Esophagus muscularis mucosa (tissue), 4 donors: ENCODE measurements around the gene SFXN3. TPM values are rescaled to one million over a fixed set of nuclear protein-coding genes. Genes with fewer than 3 reads are reported as not detected.

Experiments used
- DNase-seq: peaks from one replicate; pipeline ENCODE4 v3.0.0-alpha.2; 2017; ENCODE audit errors: extremely low spot score
- H3K27ac ChIP-seq, 4 donors: fragments of 200-600 bp; sonication (generic); replicated peaks in 1 of 4; 1 replicate in 3 of 4; 2 replicates in 1 of 4; pipeline ENCODE4 v1.5.1; 2016 to 2019; ENCODE audit warnings: mild to moderate bottlenecking in 1 of 4
- H3K27me3 ChIP-seq, 4 donors: fragments of 200-600 bp; sonication (generic); one replicate each; pipeline versions ENCODE4 v1.5.1 to v1.6.0; 2016 to 2019
- H3K36me3 ChIP-seq, 4 donors: fragments of 200-600 bp; sonication (generic); one replicate each; pipeline ENCODE4 v1.5.1; 2016 to 2019
- H3K4me1 ChIP-seq, 4 donors: fragments of 200-600 bp; sonication (generic); one replicate each; pipeline ENCODE4 v1.5.1; 2016 to 2019
- H3K4me3 ChIP-seq, 4 donors: fragments of 200-600 bp; sonication (generic); 1 replicate in 2 of 4; 2 replicates in 2 of 4; pipeline ENCODE4 v1.5.1; 2016 to 2019; ENCODE audit warnings: mild to moderate bottlenecking in 4 of 4, moderate library complexity in 1 of 4
- H3K9me3 ChIP-seq, 4 donors: fragments of 200-600 bp; sonication (generic); 1 replicate in 3 of 4; 2 replicates in 1 of 4; pipeline ENCODE4 v1.5.1; 2016 to 2019
- EP300 ChIP-seq: sonication (generic); formaldehyde crosslinking; IDR thresholded peaks from one replicate; pipeline ENCODE4 v1.6.1; 2017; ENCODE audit warnings: antibody characterized with exemption
- POLR2A ChIP-seq: fragments of 450-650 bp; IDR thresholded peaks from one replicate; pipeline ENCODE4 v1.6.1; 2017; ENCODE audit warnings: antibody characterized with exemption, moderate library complexity, mild to moderate bottlenecking, low read depth
- POLR2AphosphoS5 ChIP-seq, 2 donors: sonication (generic); formaldehyde crosslinking; IDR thresholded peaks; one replicate each; pipeline ENCODE4 v1.6.1; 2017; ENCODE audit warnings: antibody characterized with exemption in 2 of 2
- WGBS: methylation state at CpG from one replicate; pipeline ENCODE4 v1.1.5; 2018; 5-methylcytosine and 5-hydroxymethylcytosine counted together
- intact Hi-C: fragments of 100-400 bp; cut with DNase I; formaldehyde crosslinking; loops from one replicate; pipeline ENCODE4 v1.15.1; 2023
- total RNA-seq, 4 donors: library from RNA; depleted of rRNA; stranded (reverse); fragments of >200 nt; gene quantifications; one replicate each; pipeline versions ENCODE4 v1.1.0 to v1.2.1, GENCODE V29; 2016
- TF ChIP-seq, protein P1 (sequence below), 3 experiments: fragments of 200-600 bp in 2 of 3; fragments of 450-650 bp in 1 of 3; sonication (generic) in 2 of 3; IDR thresholded peaks; one replicate each; pipeline ENCODE4 v1.5.1; 2017 to 2019; ENCODE audit warnings: antibody characterized with exemption in 3 of 3, mild to moderate bottlenecking in 2 of 3, moderate library complexity in 1 of 3

Gene SFXN3, protein sequence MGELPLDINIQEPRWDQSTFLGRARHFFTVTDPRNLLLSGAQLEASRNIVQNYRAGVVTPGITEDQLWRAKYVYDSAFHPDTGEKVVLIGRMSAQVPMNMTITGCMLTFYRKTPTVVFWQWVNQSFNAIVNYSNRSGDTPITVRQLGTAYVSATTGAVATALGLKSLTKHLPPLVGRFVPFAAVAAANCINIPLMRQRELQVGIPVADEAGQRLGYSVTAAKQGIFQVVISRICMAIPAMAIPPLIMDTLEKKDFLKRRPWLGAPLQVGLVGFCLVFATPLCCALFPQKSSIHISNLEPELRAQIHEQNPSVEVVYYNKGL
- total RNA-seq = 10 to 100 TPM; 40.9 to 95.5 (median 76.1) TPM

DNA sequence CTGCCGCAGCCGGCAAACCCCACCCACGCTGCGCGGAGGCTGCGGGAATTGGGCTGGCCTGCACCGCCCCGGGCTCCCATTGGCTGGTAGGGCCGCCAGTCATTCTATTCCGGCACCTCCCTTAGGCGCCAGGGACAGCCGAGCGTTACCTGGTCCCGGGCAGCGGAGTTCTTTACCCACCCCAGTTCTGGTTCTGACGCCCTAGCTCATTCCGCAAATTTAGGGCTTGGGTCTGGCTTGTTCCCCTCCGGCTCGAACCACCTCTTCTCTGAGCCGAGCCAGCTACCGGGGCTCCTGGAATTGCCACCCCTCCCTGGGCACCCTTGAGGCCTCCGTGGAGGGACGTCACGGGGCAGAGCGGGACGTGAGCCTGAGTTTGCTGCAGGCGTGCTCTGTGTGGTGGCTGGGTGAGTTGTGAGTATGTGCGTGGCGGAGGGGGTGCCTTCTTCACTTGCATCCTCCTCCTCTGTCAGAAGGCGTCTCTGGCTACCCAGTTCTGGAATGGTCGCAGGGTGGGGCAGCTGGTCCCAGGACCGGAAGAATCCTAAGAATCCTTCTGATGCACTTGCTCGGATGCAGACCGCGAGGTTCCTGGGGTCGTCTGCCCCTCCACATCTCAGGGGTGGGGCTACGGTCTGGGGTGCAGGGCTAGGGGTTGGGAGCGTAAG, at the start of gene SFXN3, which contains the start of gene PDZD7:
TSS of gene SFXN3 (plus strand) at position 107 of the 668 bp plus-strand sequence. CDS start 3,461 bp downstream, outside the sequence.
TSS of gene PDZD7 (minus strand) at position 2 of the 668 bp plus-strand sequence. CDS start 910 bp downstream, outside the sequence.
- H3K9me3 ChIP-seq = no peaks in the 10 kb centered on the region
- peaks cover 11 to 19% (median 19%) of the 10 kb centered on the region in 4 donors for H3K36me3 ChIP-seq
- H3K27ac ChIP-seq = peak within 1 kb of the TSS; percentile 94 to 99 (median 96)
- peak; percentile 98 for DNase-seq
- H3K4me1 ChIP-seq = peaks cover 23 to 37% (median 31%) of the 10 kb centered on the region in 4 donors
- peak within 1 kb of the TSS; percentile 74 to 85 (median 80) for H3K4me3 ChIP-seq
- intact Hi-C loops = no loop called here
- no peaks in the 10 kb centered on the region for H3K27me3 ChIP-seq
- TF ChIP-seq POLR2AphosphoS5 (IDR thresholded peaks at IDR 0.05) (peak; percentile 83 to 93), POLR2A (peak; percentile 23), EP300 (no peak)
- TF ChIP-seq, protein P1, sequence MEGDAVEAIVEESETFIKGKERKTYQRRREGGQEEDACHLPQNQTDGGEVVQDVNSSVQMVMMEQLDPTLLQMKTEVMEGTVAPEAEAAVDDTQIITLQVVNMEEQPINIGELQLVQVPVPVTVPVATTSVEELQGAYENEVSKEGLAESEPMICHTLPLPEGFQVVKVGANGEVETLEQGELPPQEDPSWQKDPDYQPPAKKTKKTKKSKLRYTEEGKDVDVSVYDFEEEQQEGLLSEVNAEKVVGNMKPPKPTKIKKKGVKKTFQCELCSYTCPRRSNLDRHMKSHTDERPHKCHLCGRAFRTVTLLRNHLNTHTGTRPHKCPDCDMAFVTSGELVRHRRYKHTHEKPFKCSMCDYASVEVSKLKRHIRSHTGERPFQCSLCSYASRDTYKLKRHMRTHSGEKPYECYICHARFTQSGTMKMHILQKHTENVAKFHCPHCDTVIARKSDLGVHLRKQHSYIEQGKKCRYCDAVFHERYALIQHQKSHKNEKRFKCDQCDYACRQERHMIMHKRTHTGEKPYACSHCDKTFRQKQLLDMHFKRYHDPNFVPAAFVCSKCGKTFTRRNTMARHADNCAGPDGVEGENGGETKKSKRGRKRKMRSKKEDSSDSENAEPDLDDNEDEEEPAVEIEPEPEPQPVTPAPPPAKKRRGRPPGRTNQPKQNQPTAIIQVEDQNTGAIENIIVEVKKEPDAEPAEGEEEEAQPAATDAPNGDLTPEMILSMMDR (IDR thresholded peaks at IDR 0.05) = no peak
- 0% methylated on average over 17 of the region's 38 CpGs for WGBS

DNA sequence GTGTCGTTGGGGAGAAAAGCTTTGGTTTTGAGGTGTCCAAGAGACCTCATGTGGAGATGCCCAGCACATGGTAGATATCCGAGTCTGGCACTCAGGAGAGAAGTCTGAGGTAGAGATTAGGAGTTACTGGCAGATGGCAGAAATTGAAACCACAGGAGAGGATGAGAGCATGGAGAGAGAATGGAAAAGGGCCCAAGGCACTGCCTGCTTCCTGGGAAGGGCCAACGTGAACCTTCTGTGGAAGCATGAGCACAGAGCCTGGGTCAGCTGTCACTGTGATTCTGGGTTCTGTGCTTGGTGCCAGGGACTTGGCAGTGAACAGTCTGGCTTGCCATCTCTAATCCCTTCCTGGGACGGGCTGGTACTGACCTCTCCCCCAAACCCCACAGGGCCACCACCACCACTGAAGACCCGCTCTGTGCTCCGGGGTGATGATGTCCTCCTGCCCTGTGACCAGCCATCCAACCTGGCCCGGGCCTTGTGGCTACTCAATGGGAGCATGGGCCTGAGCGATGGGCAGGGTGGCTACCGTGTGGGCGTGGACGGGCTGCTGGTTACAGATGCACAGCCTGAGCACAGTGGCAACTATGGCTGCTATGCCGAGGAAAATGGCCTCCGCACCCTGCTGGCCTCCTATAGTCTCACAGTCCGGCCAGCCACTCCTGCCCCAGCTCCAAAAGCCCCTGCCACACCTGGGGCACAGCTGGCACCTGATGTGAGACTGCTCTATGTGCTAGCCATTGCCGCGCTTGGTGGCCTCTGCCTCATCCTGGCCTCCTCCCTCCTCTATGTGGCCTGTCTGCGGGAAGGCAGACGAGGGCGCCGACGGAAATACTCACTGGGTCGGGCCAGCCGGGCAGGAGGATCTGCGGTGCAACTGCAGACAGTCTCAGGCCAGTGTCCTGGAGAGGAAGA, 47.9 kb upstream of the SFXN3 start:
- DNase-seq = no peak
- Histone ChIP-seq H3K27me3 (no peaks in the 10 kb centered on the region), H3K36me3 (peaks cover 9 to 80% (median 72%) of the 10 kb centered on the region in 4 donors), H3K4me3 (no peak overlapping the region), H3K4me1 (peaks cover 16 to 28% (median 24%) of the 10 kb centered on the region in 4 donors), H3K27ac (no peak overlapping the region), H3K9me3 (no peaks in the 10 kb centered on the region)
- 91% methylated on average over 8 of the region's 24 CpGs for WGBS
- intact Hi-C loops = no loop called here
- no peak for TF ChIP-seq POLR2A
- no peak for TF ChIP-seq EP300
- TF ChIP-seq, protein P1 (IDR thresholded peaks at IDR 0.05) = no peak
- TF ChIP-seq POLR2AphosphoS5 (IDR thresholded peaks at IDR 0.05) = no peak

DNA sequence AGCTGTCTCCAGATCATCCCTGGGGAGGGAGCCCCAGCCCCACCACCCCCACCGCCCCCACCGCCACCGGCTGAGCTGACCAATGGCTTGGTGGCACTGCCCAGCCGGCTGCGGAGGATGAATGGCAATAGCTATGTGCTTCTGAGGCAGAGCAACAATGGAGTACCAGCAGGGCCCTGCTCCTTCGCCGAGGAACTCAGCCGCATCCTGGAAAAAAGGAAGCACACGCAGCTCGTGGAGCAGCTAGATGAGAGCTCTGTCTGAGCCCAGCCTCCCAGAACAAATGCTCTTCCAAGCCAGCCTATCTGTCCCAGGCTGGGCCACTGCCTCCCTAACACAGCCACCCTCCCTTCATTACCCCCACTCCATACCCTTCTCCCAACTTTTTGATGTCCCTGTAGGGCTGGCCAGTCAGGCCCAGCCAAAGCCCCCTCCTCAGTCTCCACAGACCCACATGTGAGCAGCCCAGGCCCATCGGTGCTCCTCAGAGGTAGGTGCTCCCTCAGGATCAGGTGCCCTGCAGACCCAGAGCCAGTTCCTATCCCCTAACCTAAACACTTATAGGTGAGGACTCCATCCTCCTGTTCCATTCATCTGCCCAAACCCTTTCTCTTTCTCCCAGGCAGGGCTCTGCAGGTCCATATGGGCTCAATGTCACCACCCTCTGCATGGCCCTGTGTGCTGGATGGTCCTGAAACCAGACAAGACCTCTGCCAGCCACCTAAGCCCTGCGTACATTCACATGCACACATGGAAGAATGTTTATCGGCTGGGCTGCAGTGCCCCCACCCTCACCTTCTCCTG, 47.0 kb upstream of the SFXN3 start:
- Histone ChIP-seq H3K27ac (no peak overlapping the region), H3K9me3 (no peaks in the 10 kb centered on the region), H3K36me3 (peaks cover 9 to 71% (median 64%) of the 10 kb centered on the region in 4 donors), H3K27me3 (no peaks in the 10 kb centered on the region), H3K4me1 (peaks cover 22 to 37% (median 33%) of the 10 kb centered on the region in 4 donors), H3K4me3 (no peak overlapping the region)
- WGBS = 72% methylated on average over 6 of the region's 13 CpGs
- no peak for DNase-seq
- intact Hi-C loops = no loop called here
- TF ChIP-seq POLR2A = no peak
- TF ChIP-seq, protein P1 (IDR thresholded peaks at IDR 0.05) = no peak
- no peak for TF ChIP-seq EP300
- TF ChIP-seq POLR2AphosphoS5 (IDR thresholded peaks at IDR 0.05) = no peak
